Activated T-cell treated with anti-CD3 and anti-CD28 coated beads, Interleukin-2, amount 50 U/mL, for 4 hours (primary cell): ENCODE data around the gene UBL5. TPM values are rescaled to one million over a fixed set of nuclear protein-coding genes. Genes with fewer than 3 reads are reported as not detected.

ENCODE experiments used
- ATAC-seq, 2 donors: fragments of 200-7000 bp; cut with Tn5 transposase; one replicate each; pipeline ENCODE4 v1.10.0; 2021
- DNase-seq: peaks from one replicate; pipeline ENCODE4 v3.0.0-alpha.2; 2020
- H3K27me3 Mint-ChIP-seq: one replicate; pipeline ENCODE4 v1.8.0; 2021; ENCODE audit warnings: low read depth, mixed read lengths
- H3K36me3 Mint-ChIP-seq: one replicate; pipeline ENCODE4 v1.8.0; 2022; ENCODE audit warnings: mixed read lengths; ENCODE audit not compliant: insufficient read depth
- H3K4me1 Mint-ChIP-seq: one replicate; pipeline ENCODE4 v1.8.0; 2021; ENCODE audit warnings: low read depth, mixed read lengths
- H3K4me3 Mint-ChIP-seq: one replicate; pipeline ENCODE4 v1.8.0; 2021; ENCODE audit warnings: mild to moderate bottlenecking, moderate library complexity, mixed read lengths
- H3K9me3 Mint-ChIP-seq: one replicate; pipeline ENCODE4 v1.8.0; 2021; ENCODE audit warnings: mixed read lengths
- total RNA-seq, 3 donors: library from RNA; stranded (reverse); gene quantifications; one replicate each; pipeline ENCODE4 v1.2.1, GENCODE V29; 2021

UBL5 gene
- total RNA-seq, 3 donors from 2014 or later, result 323 to 345 (median 343) TPM

DNA sequence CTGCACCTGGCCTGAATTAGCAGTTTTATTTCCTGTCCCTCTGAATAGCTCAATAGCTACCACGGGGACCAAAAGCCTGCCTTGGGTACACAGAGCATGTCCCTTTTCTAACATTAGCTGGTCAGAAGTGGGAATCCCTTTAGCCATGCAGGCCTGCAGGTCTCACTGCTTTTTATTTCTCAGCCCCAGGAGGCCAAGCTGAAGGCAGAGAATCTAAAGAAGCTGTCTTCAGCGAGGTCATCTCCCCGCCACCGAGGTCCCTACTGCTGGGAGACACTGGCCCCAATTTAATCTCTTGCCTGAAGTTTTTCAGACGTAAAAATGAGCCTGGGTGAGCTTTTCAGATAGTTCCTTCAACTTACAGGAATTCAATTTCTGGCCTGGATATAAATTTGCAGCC, 48.1 kb downstream of the UBL5 start:
- no peaks in the 10 kb centered on the region for H3K36me3 Mint-ChIP-seq
- no peak overlapping the region for H3K4me3 Mint-ChIP-seq
- DNase-seq (no peak), ATAC-seq (no peak)
- no peaks in the 10 kb centered on the region for H3K27me3 Mint-ChIP-seq
- H3K4me1 Mint-ChIP-seq, result no peaks in the 10 kb centered on the region
- H3K9me3 Mint-ChIP-seq, result no peaks in the 10 kb centered on the region

DNA sequence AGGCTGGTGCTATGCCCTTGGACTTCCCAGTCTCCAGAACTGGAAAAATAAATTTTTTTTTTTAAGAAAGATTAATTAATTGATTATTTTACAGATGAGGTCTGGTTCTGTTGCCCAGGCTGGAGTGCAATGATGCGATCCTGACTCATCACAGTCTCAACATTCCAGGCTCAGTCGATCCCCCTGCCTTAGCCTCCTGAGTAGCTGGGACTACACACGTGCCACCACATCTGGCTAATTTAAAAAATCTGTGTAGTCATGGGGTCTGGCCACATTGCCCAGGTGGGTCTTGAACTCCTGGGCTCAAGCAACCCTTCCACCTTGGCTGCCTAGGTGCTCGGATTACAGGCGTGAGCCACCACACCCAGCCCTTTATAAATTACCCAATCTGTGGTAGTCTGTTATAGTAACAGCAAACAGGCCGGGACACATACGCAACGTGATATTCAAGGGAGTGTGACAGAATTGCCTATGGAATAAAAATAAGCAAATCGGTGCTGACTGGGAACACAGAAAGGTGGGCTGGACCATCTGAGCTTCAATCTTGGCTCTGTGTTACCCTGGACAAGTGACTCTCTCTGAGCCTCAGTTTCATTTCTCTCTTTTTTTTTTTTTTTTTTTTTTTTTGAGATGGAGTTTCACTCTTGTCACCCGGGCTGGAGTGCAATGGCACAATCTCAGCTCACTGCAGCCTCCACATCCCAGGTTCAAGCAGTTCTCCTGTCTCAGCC, 50.2 kb downstream of the UBL5 start:
- Mint-ChIP-seq H3K4me1 (no peaks in the 10 kb centered on the region), H3K4me3 (no peak overlapping the region), H3K27me3 (no peaks in the 10 kb centered on the region), H3K36me3 (no peaks in the 10 kb centered on the region), H3K9me3 (no peaks in the 10 kb centered on the region)
- ATAC-seq, result no peak
- DNase-seq, result no peak

DNA sequence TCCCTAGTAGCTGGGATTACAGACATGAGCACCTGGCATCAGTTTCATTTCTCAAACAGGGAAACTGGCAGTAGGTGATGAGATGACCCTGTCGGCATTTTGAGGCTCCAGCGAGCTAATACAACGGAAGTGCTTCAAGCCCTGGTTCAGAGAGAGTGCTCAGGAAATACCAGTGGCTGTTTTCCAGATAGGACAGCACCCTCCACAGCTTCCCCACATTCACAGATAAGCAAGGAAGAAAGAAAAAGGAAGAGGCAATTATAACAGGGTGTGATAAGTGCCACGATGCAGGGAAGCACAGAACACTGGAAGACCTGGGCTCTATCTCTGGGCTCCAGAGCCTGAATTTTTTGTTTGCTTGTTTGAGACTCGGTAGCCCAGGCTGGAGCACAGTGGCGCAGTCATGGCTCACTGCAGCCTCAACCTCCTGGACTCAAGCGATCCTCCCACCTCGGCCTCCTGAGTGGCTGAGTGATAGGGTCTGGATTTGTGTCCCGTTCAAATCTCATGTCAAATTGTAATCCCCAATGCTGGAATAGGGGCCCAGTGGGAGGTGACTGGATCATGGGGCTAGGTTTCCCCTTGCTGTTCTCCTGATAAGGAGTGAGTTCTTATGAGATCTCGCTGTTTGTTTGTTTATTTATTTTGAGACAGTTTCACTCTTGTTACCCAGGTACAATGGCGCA, 50.9 kb downstream of the UBL5 start:
- no peaks in the 10 kb centered on the region for H3K4me1 Mint-ChIP-seq
- ATAC-seq, result no peak
- H3K27me3 Mint-ChIP-seq, result no peaks in the 10 kb centered on the region
- no peak overlapping the region for H3K4me3 Mint-ChIP-seq
- DNase-seq, result no peak
- H3K9me3 Mint-ChIP-seq, result no peaks in the 10 kb centered on the region
- H3K36me3 Mint-ChIP-seq, result no peaks in the 10 kb centered on the region

Other genes starting within 250 kb of the UBL5 start
- 10 to 100 TPM; 63.3 to 70.0 (median 69.7) TPM for gene ZNF121, start 243.4 kb upstream of the UBL5 start, total RNA-seq
- gene ZNF561, start 206.7 kb upstream of the UBL5 start, total RNA-seq, result 10 to 100 TPM; 19.1 to 32.1 (median 22.9) TPM
- gene ZNF562, start 152.8 kb upstream of the UBL5 start, total RNA-seq, result 10 to 100 TPM; 29.4 to 34.1 (median 33.5) TPM
- 1 to 10 TPM; 2.6 to 3.1 (median 2.7) TPM for gene ZNF846, start 59.2 kb upstream of the UBL5 start, total RNA-seq
- gene FBXL12, start 8.8 kb upstream of the UBL5 start, total RNA-seq, result 10 to 100 TPM; 20.8 to 22.7 (median 22.3) TPM
- 10 to 100 TPM; 95.8 to 99.4 (median 97.9) TPM for gene PIN1, start 7.4 kb downstream of the UBL5 start, total RNA-seq
- gene OLFM2, start 108.6 kb downstream of the UBL5 start, total RNA-seq, result under 1 TPM; 0.11 to 0.56 (median 0.24) TPM
- 1 to 10 TPM in 2 of 3 donors, under 1 TPM in 1; 0.46 to 2.8 (median 2.3) TPM for gene COL5A3, start 182.6 kb downstream of the UBL5 start, total RNA-seq
- gene RDH8, start 185.6 kb downstream of the UBL5 start, total RNA-seq, result not detected